HepG2 (cell line): ENCODE results near the gene MAML1. TPM values are rescaled to one million over a fixed set of nuclear protein-coding genes. Genes with fewer than 3 reads are reported as not detected.

ENCODE experiments used
- ATAC-seq: fragments of 200-7000 bp; cut with Tn5 transposase; 3 replicates; pipeline ENCODE4 v1.9.1; 2020; ENCODE audit warnings: mild to moderate bottlenecking, moderate library complexity
- BruUV-seq: library from RNA; stranded (reverse); fragments of 400-500 nt; replicated peaks from 2 replicates; lab custom pipeline; 2021; lab: Mats Ljungman, UMichigan
- CTCF ChIA-PET: fragments of 300-600 bp; formaldehyde crosslinking; extraction: SDS; loops from one replicate; lab custom pipeline; 2021; ENCODE audit warnings: low total read pairs, inconsistent platforms, low intra/inter-chr PET ratio; lab: Yijun Ruan, JAX
- POLR2A ChIA-PET: fragments of 350-600 bp; sonication (Branson Sonifier 250); formaldehyde crosslinking; loops from one replicate; lab custom pipeline; 2020; ENCODE audit warnings: antibody characterized with exemption, inconsistent platforms; lab: Yijun Ruan, JAX
- DNase-seq: peaks from one replicate; pipeline ENCODE4 v3.0.0-alpha.2; 2015; ENCODE audit warnings: low spot score
- FAIRE-seq: peaks from 3 replicates; lab custom pipeline; 2011; peaks lifted over from hg19 to GRCh38; lab: Jason Lieb, UNC
- H2AFZ ChIP-seq: one replicate; pipeline ENCODE4 v1.6.1; 2011; ENCODE audit warnings: low read length, inconsistent platforms
- H3K27ac ChIP-seq: fragments of 300-600 bp; 3 replicates; pipeline ENCODE4 v1.8.0; 2011; ENCODE audit warnings: mixed run types, mild to moderate bottlenecking, mixed read lengths, low read length, inconsistent platforms; ENCODE audit not compliant: insufficient read depth; ENCODE audit errors: extremely low read length
- H3K27me3 ChIP-seq, 2 experiments: fragments of 200-600 bp in 1 of 2; 2 replicates in 1 of 2; 3 replicates in 1 of 2; pipeline versions ENCODE4 v1.6.0 to v1.8.0; 2011; ENCODE audit warnings: low read length in 2 of 2, mild to moderate bottlenecking in 2 of 2, moderate library complexity in 2 of 2, inconsistent platforms in 1 of 2; ENCODE audit not compliant: insufficient read depth in 2 of 2, control insufficient read depth in 1 of 2
- H3K36me3 ChIP-seq, 2 experiments: fragments of 200-600 bp in 1 of 2; replicated peaks in 1 of 2; 2 replicates in 1 of 2; 3 replicates in 1 of 2; pipeline versions ENCODE4 v1.5.1 to v1.8.0; 2011; ENCODE audit warnings: low read length in 2 of 2, inconsistent platforms in 1 of 2; ENCODE audit not compliant: insufficient read depth in 2 of 2, control insufficient read depth in 1 of 2
- H3K4me1 ChIP-seq: 2 replicates; pipeline ENCODE4 v1.5.1; 2012; ENCODE audit warnings: low read length, inconsistent platforms; ENCODE audit not compliant: insufficient read depth
- H3K4me2 ChIP-seq: 2 replicates; pipeline ENCODE4 v1.6.0; 2011; ENCODE audit warnings: low read depth, low read length, inconsistent platforms
- H3K4me3 ChIP-seq, 3 experiments: fragments of 200-600 bp in 1 of 3; sonication (generic), shearing (Covaris generic) in 1 of 3; replicated peaks in 1 of 3; 2 replicates each; pipeline ENCODE4 v1.5.1; 2011 to 2016; ENCODE audit warnings: low read length in 3 of 3, inconsistent platforms in 2 of 3, low read depth in 2 of 3, mild to moderate bottlenecking in 2 of 3, control low read depth in 1 of 3, mixed read lengths in 1 of 3; ENCODE audit not compliant: insufficient read depth in 1 of 3
- H3K79me2 ChIP-seq: one replicate; pipeline ENCODE4 v1.6.1; 2011; ENCODE audit warnings: low read length, inconsistent platforms; ENCODE audit not compliant: insufficient read depth
- H3K9ac ChIP-seq: 2 replicates; pipeline ENCODE4 v1.6.0; 2011; ENCODE audit warnings: mild to moderate bottlenecking, low read depth, low read length, inconsistent platforms; ENCODE audit not compliant: insufficient read depth
- H3K9me3 ChIP-seq: 2 replicates; pipeline ENCODE4 v1.5.1; 2012; ENCODE audit warnings: mild to moderate bottlenecking, low read length
- H4K20me1 ChIP-seq: 2 replicates; pipeline ENCODE4 v1.6.0; 2011; ENCODE audit warnings: inconsistent platforms, mild to moderate bottlenecking, low read length, moderate library complexity; ENCODE audit not compliant: insufficient read depth
- ADNP ChIP-seq: sonication (generic); formaldehyde crosslinking; IDR thresholded peaks from 2 replicates; pipeline ENCODE4 v1.4.0; 2020; ENCODE audit warnings: missing genetic modification reagents
- FLYWCH1 ChIP-seq: sonication (generic); formaldehyde crosslinking; IDR thresholded peaks from 2 replicates; pipeline ENCODE4 v1.8.1; 2023; ENCODE audit warnings: mild to moderate bottlenecking, missing genetic modification reagents
- GATA4 ChIP-seq: sonication (generic); IDR thresholded peaks from 2 replicates; pipeline ENCODE4 v1.6.1; 2016; ENCODE audit warnings: antibody characterized with exemption, low read depth, borderline replicate concordance
- MAFF ChIP-seq: IDR thresholded peaks from 2 replicates; pipeline ENCODE4 v1.6.1; 2011; ENCODE audit warnings: low read depth, low read length, improper control_type of control experiment
- MBD4 ChIP-seq: IDR thresholded peaks from 2 replicates; pipeline ENCODE4 v1.6.1; 2012; ENCODE audit warnings: low read length, inconsistent platforms, borderline replicate concordance
- MIER2 ChIP-seq: IDR thresholded peaks from 2 replicates; pipeline ENCODE4 v1.6.1; 2016; ENCODE audit warnings: missing biosample characterization, missing genetic modification reagents
- NFIB ChIP-seq: sonication (generic); formaldehyde crosslinking; IDR thresholded peaks from 2 replicates; pipeline ENCODE4 v1.9.0; 2021; ENCODE audit warnings: missing genetic modification reagents, mild to moderate bottlenecking, borderline replicate concordance
- PAF1 ChIP-seq: IDR thresholded peaks from 2 replicates; pipeline ENCODE4 v1.6.1; 2016; ENCODE audit warnings: missing genetic modification reagents, missing compliant biosample characterization
- POLR2A ChIP-seq, 2 experiments: IDR thresholded peaks; 2 replicates each; pipeline ENCODE4 v1.6.1; 2011; ENCODE audit warnings: low read depth in 2 of 2, low read length in 2 of 2, mild to moderate bottlenecking in 1 of 2, moderate library complexity in 1 of 2; ENCODE audit not compliant: insufficient read depth in 1 of 2
- SIN3B ChIP-seq: fragments of 150-350 bp; IDR thresholded peaks from 2 replicates; pipeline ENCODE4 v1.6.1; 2014; ENCODE audit warnings: low read length
- ZBTB1 ChIP-seq: sonication (generic); formaldehyde crosslinking; IDR thresholded peaks from 2 replicates; pipeline ENCODE4 v1.4.0; 2020; ENCODE audit warnings: missing genetic modification reagents, borderline replicate concordance
- ZNF138 ChIP-seq: sonication (generic); formaldehyde crosslinking; IDR thresholded peaks from 2 replicates; pipeline ENCODE4 v1.5.0; 2020; ENCODE audit warnings: mild to moderate bottlenecking, low read depth, missing genetic modification reagents
- ZNF224 ChIP-seq: sonication (generic); formaldehyde crosslinking; IDR thresholded peaks from 2 replicates; pipeline ENCODE4 v1.5.0; 2020; ENCODE audit warnings: mild to moderate bottlenecking, missing genetic modification reagents
- ZNF362 ChIP-seq: sonication (generic); formaldehyde crosslinking; IDR thresholded peaks from 2 replicates; pipeline ENCODE4 v1.4.0; 2020; ENCODE audit warnings: missing genetic modification reagents, mild to moderate bottlenecking, borderline replicate concordance
- ZNF652 ChIP-seq: IDR thresholded peaks from 2 replicates; pipeline ENCODE4 v1.6.1; 2016; ENCODE audit warnings: low read depth, borderline replicate concordance
- ZNF780A ChIP-seq: sonication (generic); formaldehyde crosslinking; IDR thresholded peaks from 2 replicates; pipeline ENCODE4 v1.8.0; 2022; ENCODE audit warnings: mild to moderate bottlenecking, missing genetic modification reagents, moderate library complexity
- ZNF790 ChIP-seq: sonication (generic); formaldehyde crosslinking; IDR thresholded peaks from 2 replicates; pipeline ENCODE4 v1.8.0; 2022; ENCODE audit warnings: missing genetic modification reagents, mild to moderate bottlenecking, borderline replicate concordance
- WGBS: methylation state at CpG from one replicate; pipeline ENCODE4 v1.1.6; 2017; ENCODE audit warnings: low lambda C conversion rate; 5-methylcytosine and 5-hydroxymethylcytosine counted together
- in situ Hi-C: cut with HindIII; loops from 2 replicates; pipeline ENCODE4 v1.10.0; 2017; ENCODE audit warnings: low pct_unique_long_range_greater_than_20kb; ENCODE audit not compliant: extremely low pct_ligation_motif_present
- intact Hi-C: fragments of 100-400 bp; cut with micrococcal nuclease; formaldehyde crosslinking; loops from one replicate; pipeline ENCODE4 v1.10.0; 2022; ENCODE audit not compliant: unreplicated experiment
- polyA plus RNA-seq, 8 experiments: library from polyadenylated mRNA; depleted of rRNA in 3 of 8; stranded (reverse) in 7 of 8; unstranded in 1 of 8; fragments of >200 nt; fragmentation: Illumina TruSeq in 4 of 8; extraction: Trizol in 4 of 8; gene quantifications; 2 replicates each; pipeline versions ENCODE4 v1.2.1 to v1.2.3, GENCODE V29; 2011 to 2016; ENCODE audit warnings: low read depth in 4 of 8, missing spikeins in 1 of 8, mixed read lengths in 1 of 8; ENCODE audit not compliant: insufficient read depth in 1 of 8
- total RNA-seq, 5 experiments: library from RNA; depleted of rRNA; stranded (reverse); fragments of >200 nt; fragmentation: Illumina TruSeq; extraction: Trizol; gene quantifications; 2 replicates each; pipeline ENCODE4 v1.2.3, GENCODE V29; 2016; ENCODE audit warnings: low read depth in 1 of 5

The MAML1 gene
- total and polyA plus RNA-seq, 2 of the 13 experiments (the other 11 are each of a cell fraction or from before 2014, with no cell fraction given): 10.0 to 10.8 TPM

GRCh38 chr5:179730356-179730755, 2.3 kb upstream of the MAML1 start:
- TF ChIP-seq ZNF780A (CRISPR knock-in tag) (no peak), ADNP (CRISPR knock-in tag) (no peak)
- Histone ChIP-seq H3K9me3 (no peaks in the 10 kb centered on the region), H3K4me3 (no peak overlapping the region), H3K27ac (peak overlapping the region; percentile 88), H3K79me2 (peaks cover 24% of the 10 kb centered on the region), H3K27me3 (no peaks in the 10 kb centered on the region), H3K4me2 (no peak overlapping the region), H3K4me1 (peaks cover 36% of the 10 kb centered on the region), H2AFZ (no peak overlapping the region), H3K9ac (no peak overlapping the region), H3K36me3 (peaks cover 8 to 38% of the 10 kb centered on the region in 2 experiments), H4K20me1 (peaks cover 14% of the 10 kb centered on the region)
- POLR2A ChIA-PET: interaction anchor here (0.7 to 1.3 kb wide), 4 partner anchors 9 to 107 kb away, joined by 3 to 4 read pairs (median 4); partner anchors contain the start of genes CBY3 and HNRNPH1
- intact Hi-C loops: no loop called here
- WGBS: 72% methylated on average over 3 of the region's 3 CpGs
- FAIRE-seq: no peak
- no peak for ATAC-seq
- in situ Hi-C loops: no loop called here
- DNase-seq: no peak
- CTCF ChIA-PET: no interaction called here
- no TSS peak for BruUV-seq

- no peaks in the 10 kb centered on the region for H3K27me3 ChIP-seq
- H3K9me3 ChIP-seq: no peaks in the 10 kb centered on the region
- no peak for ATAC-seq
- H2AFZ ChIP-seq: no peak overlapping the region
- H3K27ac ChIP-seq: peak overlapping the region; percentile 88
- in situ Hi-C loops (no loop called here), intact Hi-C loops (no loop called here)
- H3K4me3 ChIP-seq: peak overlapping the region in 1 of 3 experiments; percentile 81; a peak in 1 of 6 replicates
- H3K9ac ChIP-seq: no peak overlapping the region
- FAIRE-seq: no peak
- peaks cover 41% of the 10 kb centered on the region for H3K4me1 ChIP-seq
- H4K20me1 ChIP-seq: peaks cover 14% of the 10 kb centered on the region
- WGBS: 78% methylated on average over 3 of the region's 3 CpGs
- peak overlapping the region; percentile 92; the same call in 1 of the 2 replicates for H3K4me2 ChIP-seq
- peaks cover 8 to 35% of the 10 kb centered on the region in 2 experiments for H3K36me3 ChIP-seq
- TF ChIP-seq ZBTB1 (CRISPR knock-in tag) (no peak), ZNF224 (no peak), FLYWCH1 (CRISPR knock-in tag) (no peak), ZNF790 (CRISPR knock-in tag) (no peak), SIN3B (no peak), ZNF362 (no peak), GATA4 (no peak), ZNF138 (CRISPR knock-in tag) (no peak), MAFF (no peak), MIER2 (CRISPR knock-in tag) (no peak), PAF1 (0 out of 2 replicates have a peak, but pooled peaks have one; percentile 45), ZNF652 (CRISPR knock-in tag) (no peak), MBD4 (peak; percentile 15; the same call in 1 of the 2 replicates), POLR2A (IDR thresholded peaks at IDR 0.05; ENCODE audit: insufficient read depth in 1 of 2, low read depth in 2 of 2, low read length in 2 of 2) (peak in 1 of 2 experiments; percentile 27; a peak in 1 of 4 replicates), NFIB (CRISPR knock-in tag) (no peak)
- peaks cover 29% of the 10 kb centered on the region for H3K79me2 ChIP-seq
- no TSS peak for BruUV-seq
- ChIA-PET CTCF (no interaction called here), POLR2A (interaction anchor here (0.7 to 3.5 kb wide), 6 partner anchors 8 to 53 kb away, joined by 3 to 37 read pairs (median 9); partner anchors contain the start of genes CANX and CBY3)
- no peak for DNase-seq
Measured at GRCh38 chr5:179730852-179731251, 1.8 kb upstream of the MAML1 start.
